ENCODE measurements around the gene USP49. TPM values are rescaled to one million over a fixed set of nuclear protein-coding genes. Genes with fewer than 3 reads are reported as not detected.

USP49 gene
- total RNA-seq, 1 experiment from 2014 or later, result 18.5 TPM

GRCh38 chr6:41787219-41787917 lies 107.8 kb downstream of the USP49 start, which contains the start of gene TOMM6:
TOMM6 (plus strand) TSS chr6:41787694; CDS start chr6:41787698, 4 bp downstream.
- ChIA-PET POLR2A (interaction anchor here (0.6 to 1.5 kb wide), 6 partner anchors 9 to 417 kb away, joined by 3 to 10 read pairs (median 5); partner anchors contain the start of genes BYSL and MED20), CTCF (interaction anchor here (1.2 to 2.6 kb wide), 14 partner anchors 9 to 454 kb away, joined by 3 to 23 read pairs (median 9); partner anchors contain the start of genes BYSL, MED20, TAF8 and TFEB)
- Mint-ChIP-seq H3K36me3 (ENCODE audit: insufficient read depth, unreplicated experiment) (peaks cover 57% of the 10 kb centered on the region), H3K9me3 (ENCODE audit: unreplicated experiment) (no peaks in the 10 kb centered on the region), H3K27ac (ENCODE audit: unreplicated experiment) (peak within 1 kb of the TSS; percentile 98), H3K4me3 (ENCODE audit: unreplicated experiment) (peak within 1 kb of the TSS; percentile 89), H3K27me3 (ENCODE audit: insufficient read depth, unreplicated experiment) (no peaks in the 10 kb centered on the region), H3K4me1 (ENCODE audit: low read depth, unreplicated experiment) (peaks cover 9% of the 10 kb centered on the region)
- H3K36me3 ChIP-seq (ENCODE audit: control insufficient read depth, insufficient read depth, low read length), result peaks cover 2% of the 10 kb centered on the region
- intact Hi-C loops (cut with micrococcal nuclease; ENCODE audit: unreplicated experiment), result loop anchor here (2.0 to 5.0 kb wide), 2 partner anchors 60 to 133 kb away; partner anchors contain the start of genes BYSL and MED20
- TSS peak; percentile 51 for BruUV-seq (replicated peaks)
- no peaks in the 10 kb centered on the region for H3K27me3 ChIP-seq (replicated peaks; ENCODE audit: control insufficient read depth, insufficient read depth, low read length)
- H3K4me1 ChIP-seq, result peaks cover 7% of the 10 kb centered on the region; the same call in 1 of the 2 replicates
- peak within 1 kb of the TSS; percentile 86 for H3K4me3 ChIP-seq (ENCODE audit: low read depth, low read length)
- TF ChIP-seq, protein P1, sequence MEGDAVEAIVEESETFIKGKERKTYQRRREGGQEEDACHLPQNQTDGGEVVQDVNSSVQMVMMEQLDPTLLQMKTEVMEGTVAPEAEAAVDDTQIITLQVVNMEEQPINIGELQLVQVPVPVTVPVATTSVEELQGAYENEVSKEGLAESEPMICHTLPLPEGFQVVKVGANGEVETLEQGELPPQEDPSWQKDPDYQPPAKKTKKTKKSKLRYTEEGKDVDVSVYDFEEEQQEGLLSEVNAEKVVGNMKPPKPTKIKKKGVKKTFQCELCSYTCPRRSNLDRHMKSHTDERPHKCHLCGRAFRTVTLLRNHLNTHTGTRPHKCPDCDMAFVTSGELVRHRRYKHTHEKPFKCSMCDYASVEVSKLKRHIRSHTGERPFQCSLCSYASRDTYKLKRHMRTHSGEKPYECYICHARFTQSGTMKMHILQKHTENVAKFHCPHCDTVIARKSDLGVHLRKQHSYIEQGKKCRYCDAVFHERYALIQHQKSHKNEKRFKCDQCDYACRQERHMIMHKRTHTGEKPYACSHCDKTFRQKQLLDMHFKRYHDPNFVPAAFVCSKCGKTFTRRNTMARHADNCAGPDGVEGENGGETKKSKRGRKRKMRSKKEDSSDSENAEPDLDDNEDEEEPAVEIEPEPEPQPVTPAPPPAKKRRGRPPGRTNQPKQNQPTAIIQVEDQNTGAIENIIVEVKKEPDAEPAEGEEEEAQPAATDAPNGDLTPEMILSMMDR (IDR thresholded peaks at IDR 0.05; ENCODE audit: insufficient read depth in 1 of 2, low read depth in 1 of 2, low read length in 1 of 2, severe bottlenecking in 1 of 2, unreplicated experiment in 1 of 2), result peak; percentile 82 to 89
- DNase-seq, result peak; percentile 93 to 96
- H3K9me3 ChIP-seq, result no peaks in the 10 kb centered on the region

- peak; percentile 80 to 93 for DNase-seq
Observed at GRCh38 chr6:41786451-41787218, 108.5 kb downstream of the USP49 start.

More at GRCh38 chr6:41786451-41787218, 108.5 kb downstream of the USP49 start:
- Mint-ChIP-seq H3K27me3 (ENCODE audit: insufficient read depth, unreplicated experiment) (no peaks in the 10 kb centered on the region), H3K4me3 (ENCODE audit: unreplicated experiment) (peak overlapping the region; percentile 89), H3K27ac (ENCODE audit: unreplicated experiment) (peak overlapping the region; percentile 98), H3K9me3 (ENCODE audit: unreplicated experiment) (no peaks in the 10 kb centered on the region), H3K4me1 (ENCODE audit: low read depth, unreplicated experiment) (peaks cover 9% of the 10 kb centered on the region), H3K36me3 (ENCODE audit: insufficient read depth, unreplicated experiment) (peaks cover 51% of the 10 kb centered on the region)
- TF ChIP-seq, protein P1 (IDR thresholded peaks at IDR 0.05; ENCODE audit: insufficient read depth in 1 of 2, low read depth in 1 of 2, low read length in 1 of 2, severe bottlenecking in 1 of 2, unreplicated experiment in 1 of 2), result peak; percentile 67 to 81
- Histone ChIP-seq H3K27me3 (replicated peaks; ENCODE audit: control insufficient read depth, insufficient read depth, low read length) (no peaks in the 10 kb centered on the region), H3K4me1 (peaks cover 7% of the 10 kb centered on the region; the same call in 1 of the 2 replicates), H3K36me3 (ENCODE audit: control insufficient read depth, insufficient read depth, low read length) (peaks cover 2% of the 10 kb centered on the region), H3K9me3 (no peaks in the 10 kb centered on the region), H3K4me3 (ENCODE audit: low read depth, low read length) (peak overlapping the region; percentile 86)
- CTCF ChIA-PET, result interaction anchor here (0.5 to 2.6 kb wide), 22 partner anchors 8 to 453 kb away, joined by 3 to 23 read pairs (median 4); partner anchors contain the start of genes BYSL, MED20, TAF8 and TFEB
- intact Hi-C loops (cut with micrococcal nuclease; ENCODE audit: unreplicated experiment), result loop anchor here (2.0 to 5.0 kb wide), 2 partner anchors 61 to 134 kb away; partner anchors contain the start of genes BYSL and MED20
- no TSS peak for BruUV-seq (replicated peaks)
- POLR2A ChIA-PET, result interaction anchor here (0.6 to 1.5 kb wide), 4 partner anchors 53 to 418 kb away, joined by 4 to 10 read pairs (median 6); partner anchors contain the start of genes BYSL and MED20

Data from Caco-2 (cell line).